ENCODE measurements around the gene ERAL1. TPM values are rescaled to one million over a fixed set of nuclear protein-coding genes. Genes with fewer than 3 reads are reported as not detected.

The ERAL1 gene
- 36.2 TPM for polyA plus RNA-seq (2013, experiment 1 of 2)
- 39.5 TPM for polyA plus RNA-seq (2013, experiment 2 of 2)

DNA sequence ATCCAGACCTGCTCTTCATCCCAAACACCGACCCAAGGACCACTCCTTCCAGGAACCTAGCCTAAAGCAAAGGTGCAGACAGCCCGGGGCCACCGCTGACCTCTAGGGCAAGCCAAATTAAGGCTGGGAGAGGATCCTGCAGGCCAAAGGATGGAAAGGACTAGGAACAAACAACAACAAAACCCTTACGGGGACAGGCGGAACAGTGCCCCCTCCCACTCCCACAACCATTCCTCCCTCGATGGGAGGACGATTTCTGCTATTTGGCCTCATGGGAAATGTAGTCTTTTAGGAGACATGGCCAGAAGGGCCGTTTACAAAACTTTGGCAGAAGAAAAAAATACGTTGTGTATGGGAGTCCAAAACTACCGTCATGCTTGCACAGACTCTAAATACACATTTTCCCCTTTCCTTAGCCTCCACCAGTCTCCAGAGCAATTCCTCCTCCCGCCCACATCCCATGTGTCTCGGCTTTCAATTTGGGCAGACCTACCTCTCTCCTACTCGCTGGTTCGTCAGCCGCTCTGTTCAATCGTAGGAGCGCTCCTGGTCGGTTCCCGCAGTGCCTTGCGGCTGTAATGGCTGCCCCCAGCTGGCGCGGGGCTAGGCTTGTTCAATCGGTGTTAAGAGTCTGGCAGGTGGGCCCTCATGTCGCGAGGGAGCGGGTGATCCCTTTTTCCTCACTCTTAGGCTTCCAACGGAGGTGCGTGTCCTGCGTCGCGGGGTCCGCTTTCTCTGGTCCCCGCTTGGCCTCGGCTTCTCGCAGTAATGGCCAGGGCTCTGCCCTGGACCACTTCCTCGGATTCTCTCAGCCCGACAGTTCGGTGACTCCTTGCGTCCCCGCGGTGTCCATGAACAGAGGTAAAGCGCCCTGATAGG is at the start of gene ERAL1:
TSS of gene ERAL1 (plus strand) at position 560 of the 879 bp plus-strand sequence. CDS start at position 579, 19 bp downstream.
- H3K4ac ChIP-seq (ENCODE audit: low read length): no peak within 1 kb of the TSS
- H3K9me3 ChIP-seq (replicated peaks in 1 of 2; ENCODE audit: control insufficient read depth in 2 of 2, insufficient read depth in 1 of 2, low read depth in 1 of 2, low read length in 2 of 2): no peaks in the 10 kb centered on the region
- no CpG with 5 or more reads among the region's 42 CpGs for WGBS, 2 donors (ENCODE audit: extremely low coverage in 2 of 2, insufficient read length in 2 of 2, insufficient replicate concordance in 1 of 2)
- no peak within 1 kb of the TSS for H2BK12ac ChIP-seq (ENCODE audit: low read length)
- H3K4me3 ChIP-seq (ENCODE audit: low read length in 2 of 2): peak within 1 kb of the TSS; percentile 70 to 91
- H4K8ac ChIP-seq (ENCODE audit: low read depth, low read length): peak within 1 kb of the TSS; percentile 67
- H2AK5ac ChIP-seq (ENCODE audit: low read depth, low read length): peak within 1 kb of the TSS; percentile 5
- DNase-seq (ENCODE audit: low spot score): peak; percentile 76
- H2AFZ ChIP-seq (ENCODE audit: low read length): peak within 1 kb of the TSS; percentile 85
- H3K79me1 ChIP-seq (ENCODE audit: low read depth, low read length): peaks cover 2% of the 10 kb centered on the region
- H4K91ac ChIP-seq (ENCODE audit: low read depth, low read length, poor library complexity): no peak within 1 kb of the TSS
- no peak within 1 kb of the TSS for H2BK15ac ChIP-seq (ENCODE audit: low read length)
- H3K27ac ChIP-seq (replicated peaks; ENCODE audit: low read length): peak within 1 kb of the TSS; percentile 36
- no peak within 1 kb of the TSS for H3K14ac ChIP-seq (ENCODE audit: low read length)
- no peak within 1 kb of the TSS for H3K23ac ChIP-seq (ENCODE audit: low read depth, low read length, poor library complexity)
- H3K9ac ChIP-seq (ENCODE audit: low read depth, low read length, poor library complexity): peak within 1 kb of the TSS; percentile 97
- peak within 1 kb of the TSS; percentile 62 for H2BK5ac ChIP-seq (ENCODE audit: low read length)
- peaks cover 19 to 28% of the 10 kb centered on the region in 2 donors for H3K36me3 ChIP-seq (replicated peaks in 1 of 2; ENCODE audit: control insufficient read depth in 2 of 2, insufficient read depth in 2 of 2, low read length in 2 of 2)
- H3K4me1 ChIP-seq (ENCODE audit: control insufficient read depth in 2 of 2, insufficient read depth in 1 of 2, low read depth in 1 of 2, low read length in 2 of 2): peaks cover 5% of the 10 kb centered on the region in 2 donors
- no peak within 1 kb of the TSS for H2BK120ac ChIP-seq (ENCODE audit: low read depth, low read length)
- peak within 1 kb of the TSS; percentile 86 for H3K18ac ChIP-seq (ENCODE audit: low read length)
- H3K27me3 ChIP-seq (ENCODE audit: control insufficient read depth in 3 of 3, insufficient read depth in 3 of 3, low read depth in 1 of 3, low read length in 3 of 3): no peaks in the 10 kb centered on the region
- peak within 1 kb of the TSS; percentile 60 for H3K4me2 ChIP-seq (ENCODE audit: insufficient read depth, low read length, poor library complexity, severe bottlenecking)

DNA sequence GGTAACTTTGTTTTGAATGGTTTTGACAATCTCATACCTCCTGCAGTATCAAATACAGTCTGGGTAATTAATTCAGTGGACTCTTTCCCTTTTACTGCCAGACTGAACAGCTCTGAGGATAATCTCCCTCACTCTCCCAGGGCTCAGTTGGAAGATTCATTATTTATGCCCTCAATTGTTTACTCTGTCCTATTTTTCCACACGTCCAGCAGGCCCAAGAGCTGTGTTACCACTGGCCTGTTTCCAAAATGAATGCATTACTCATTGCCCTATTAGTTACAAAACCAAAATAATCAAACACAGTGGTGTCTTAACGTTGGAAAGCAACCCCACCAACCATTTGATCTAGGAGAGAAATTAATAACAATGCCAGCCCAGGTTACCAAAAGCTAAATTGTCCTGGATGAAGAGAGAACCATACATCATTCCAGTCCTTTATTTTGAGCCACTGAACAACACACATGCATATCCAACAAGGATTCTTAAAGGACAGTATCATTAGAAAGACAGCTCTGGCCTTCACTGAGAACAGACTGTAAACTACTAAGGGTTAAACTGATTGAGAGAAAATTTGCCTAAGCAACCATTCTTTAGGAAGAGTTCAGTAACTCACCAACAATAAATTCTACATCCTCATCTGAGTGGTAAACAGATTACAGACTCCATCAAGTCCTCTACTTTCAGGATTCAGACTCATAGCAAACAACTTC is 46.7 kb upstream of the ERAL1 start:
- peaks cover 7 to 21% of the 10 kb centered on the region in 2 donors for H3K4me1 ChIP-seq (ENCODE audit: control insufficient read depth in 2 of 2, insufficient read depth in 1 of 2, low read depth in 1 of 2, low read length in 2 of 2)
- H3K9ac ChIP-seq (ENCODE audit: low read depth, low read length, poor library complexity): no peak overlapping the region
- H2BK12ac ChIP-seq (ENCODE audit: low read length): no peak overlapping the region
- H4K91ac ChIP-seq (ENCODE audit: low read depth, low read length, poor library complexity): no peak overlapping the region
- H3K79me1 ChIP-seq (ENCODE audit: low read depth, low read length): no peaks in the 10 kb centered on the region
- H3K4ac ChIP-seq (ENCODE audit: low read length): peak overlapping the region; percentile 78
- no peak for DNase-seq (ENCODE audit: low spot score)
- H3K18ac ChIP-seq (ENCODE audit: low read length): no peak overlapping the region
- no peak overlapping the region for H4K8ac ChIP-seq (ENCODE audit: low read depth, low read length)
- H2BK15ac ChIP-seq (ENCODE audit: low read length): no peak overlapping the region
- H3K36me3 ChIP-seq (replicated peaks in 1 of 2; ENCODE audit: control insufficient read depth in 2 of 2, insufficient read depth in 2 of 2, low read length in 2 of 2): peaks cover 4 to 32% of the 10 kb centered on the region in 2 donors
- no peak overlapping the region for H2AK5ac ChIP-seq (ENCODE audit: low read depth, low read length)
- H2BK120ac ChIP-seq (ENCODE audit: low read depth, low read length): no peak overlapping the region
- no peak overlapping the region for H2BK5ac ChIP-seq (ENCODE audit: low read length)
- no peak overlapping the region for H3K4me3 ChIP-seq (ENCODE audit: low read length in 2 of 2)
- H2AFZ ChIP-seq (ENCODE audit: low read length): no peak overlapping the region
- peak overlapping the region; percentile 48 for H3K4me2 ChIP-seq (ENCODE audit: insufficient read depth, low read length, poor library complexity, severe bottlenecking)
- no peak overlapping the region for H3K23ac ChIP-seq (ENCODE audit: low read depth, low read length, poor library complexity)
- WGBS, 2 donors (ENCODE audit: extremely low coverage in 2 of 2, insufficient read length in 2 of 2, insufficient replicate concordance in 1 of 2): no CpG with 5 or more reads among the region's 2 CpGs
- no peaks in the 10 kb centered on the region for H3K9me3 ChIP-seq (replicated peaks in 1 of 2; ENCODE audit: control insufficient read depth in 2 of 2, insufficient read depth in 1 of 2, low read depth in 1 of 2, low read length in 2 of 2)
- H3K14ac ChIP-seq (ENCODE audit: low read length): no peak overlapping the region
- H3K27me3 ChIP-seq (ENCODE audit: control insufficient read depth in 3 of 3, insufficient read depth in 3 of 3, low read depth in 1 of 3, low read length in 3 of 3): no peaks in the 10 kb centered on the region
- H3K27ac ChIP-seq (replicated peaks; ENCODE audit: low read length): peak overlapping the region; percentile 85

DNA sequence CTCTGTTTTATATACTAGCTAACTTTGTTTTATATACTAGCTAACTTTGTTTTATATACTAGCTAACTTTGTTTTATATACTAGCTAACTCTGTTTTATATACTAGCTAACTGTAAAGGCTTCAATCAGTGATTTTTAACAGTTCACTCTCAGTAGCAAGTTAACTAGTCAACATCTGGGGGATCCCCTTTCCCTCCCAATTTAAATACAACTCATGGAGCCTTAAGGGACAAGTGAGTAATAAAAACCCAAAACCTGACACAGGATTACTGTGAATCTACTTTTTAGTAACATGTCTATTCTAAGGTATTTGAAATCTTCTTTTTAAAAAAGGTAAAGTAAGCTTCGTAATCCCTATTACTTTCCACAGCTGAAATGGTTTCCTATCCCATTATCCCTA is 44.4 kb upstream of the ERAL1 start:
- peaks cover 7 to 21% of the 10 kb centered on the region in 2 donors for H3K4me1 ChIP-seq (ENCODE audit: control insufficient read depth in 2 of 2, insufficient read depth in 1 of 2, low read depth in 1 of 2, low read length in 2 of 2)

DNA sequence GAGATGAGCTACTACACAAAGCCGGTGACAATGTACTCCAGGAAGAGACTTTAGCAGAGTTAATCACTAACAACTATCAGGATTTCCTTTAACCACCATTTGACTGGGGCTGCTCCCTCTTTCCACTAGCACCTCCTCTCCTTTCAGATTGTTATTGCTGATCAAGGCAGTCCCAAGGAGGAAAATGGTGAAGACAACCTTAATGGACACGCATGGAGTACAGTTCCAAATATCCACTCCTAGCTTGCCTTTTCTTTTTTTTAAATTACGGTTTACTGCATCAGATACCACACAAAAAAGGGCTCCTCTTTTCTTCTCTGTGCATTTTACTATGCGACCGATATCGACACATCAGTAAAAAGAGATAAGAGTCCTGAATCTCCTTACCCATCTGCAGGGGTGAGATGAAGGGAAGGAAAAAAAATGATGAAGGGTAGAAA is 43.1 kb upstream of the ERAL1 start:
- Histone ChIP-seq H2BK5ac (ENCODE audit: low read length) (no peak overlapping the region), H3K23ac (ENCODE audit: low read depth, low read length, poor library complexity) (no peak overlapping the region), H3K27ac (replicated peaks; ENCODE audit: low read length) (peak overlapping the region; percentile 33), H3K14ac (ENCODE audit: low read length) (no peak overlapping the region), H2AK5ac (ENCODE audit: low read depth, low read length) (no peak overlapping the region), H3K27me3 (ENCODE audit: control insufficient read depth in 3 of 3, insufficient read depth in 3 of 3, low read depth in 1 of 3, low read length in 3 of 3) (no peaks in the 10 kb centered on the region), H3K79me1 (ENCODE audit: low read depth, low read length) (no peaks in the 10 kb centered on the region), H3K9ac (ENCODE audit: low read depth, low read length, poor library complexity) (no peak overlapping the region), H4K91ac (ENCODE audit: low read depth, low read length, poor library complexity) (no peak overlapping the region), H3K4me3 (ENCODE audit: low read length in 2 of 2) (peak overlapping the region; percentile 75 to 83), H3K4me2 (ENCODE audit: insufficient read depth, low read length, poor library complexity, severe bottlenecking) (peak overlapping the region; percentile 65), H2AFZ (ENCODE audit: low read length) (peak overlapping the region; percentile 90), H4K8ac (ENCODE audit: low read depth, low read length) (no peak overlapping the region), H3K9me3 (replicated peaks in 1 of 2; ENCODE audit: control insufficient read depth in 2 of 2, insufficient read depth in 1 of 2, low read depth in 1 of 2, low read length in 2 of 2) (no peaks in the 10 kb centered on the region), H3K4me1 (ENCODE audit: control insufficient read depth in 2 of 2, insufficient read depth in 1 of 2, low read depth in 1 of 2, low read length in 2 of 2) (peaks cover 7 to 21% of the 10 kb centered on the region in 2 donors), H2BK120ac (ENCODE audit: low read depth, low read length) (no peak overlapping the region), H3K18ac (ENCODE audit: low read length) (no peak overlapping the region), H3K4ac (ENCODE audit: low read length) (no peak overlapping the region), H2BK15ac (ENCODE audit: low read length) (no peak overlapping the region), H2BK12ac (ENCODE audit: low read length) (no peak overlapping the region), H3K36me3 (replicated peaks in 1 of 2; ENCODE audit: control insufficient read depth in 2 of 2, insufficient read depth in 2 of 2, low read length in 2 of 2) (peaks cover 0 to 2% of the 10 kb centered on the region in 2 donors)
- no CpG with 5 or more reads among the region's 6 CpGs for WGBS, 2 donors (ENCODE audit: extremely low coverage in 2 of 2, insufficient read length in 2 of 2, insufficient replicate concordance in 1 of 2)
- peak; percentile 24 for DNase-seq (ENCODE audit: low spot score)

More for the DNA sequence above, 44.4 kb upstream of the ERAL1 start:
- Histone ChIP-seq H3K9me3 (replicated peaks in 1 of 2; ENCODE audit: control insufficient read depth in 2 of 2, insufficient read depth in 1 of 2, low read depth in 1 of 2, low read length in 2 of 2) (no peaks in the 10 kb centered on the region), H3K23ac (ENCODE audit: low read depth, low read length, poor library complexity) (no peak overlapping the region), H2BK120ac (ENCODE audit: low read depth, low read length) (no peak overlapping the region), H3K9ac (ENCODE audit: low read depth, low read length, poor library complexity) (no peak overlapping the region), H2AFZ (ENCODE audit: low read length) (no peak overlapping the region), H3K36me3 (replicated peaks in 1 of 2; ENCODE audit: control insufficient read depth in 2 of 2, insufficient read depth in 2 of 2, low read length in 2 of 2) (peaks cover under 1 to 14% of the 10 kb centered on the region in 2 donors), H4K91ac (ENCODE audit: low read depth, low read length, poor library complexity) (no peak overlapping the region), H2AK5ac (ENCODE audit: low read depth, low read length) (no peak overlapping the region), H3K18ac (ENCODE audit: low read length) (no peak overlapping the region), H2BK15ac (ENCODE audit: low read length) (no peak overlapping the region), H2BK12ac (ENCODE audit: low read length) (no peak overlapping the region), H3K27ac (replicated peaks; ENCODE audit: low read length) (no peak overlapping the region), H3K4ac (ENCODE audit: low read length) (no peak overlapping the region), H3K27me3 (ENCODE audit: control insufficient read depth in 3 of 3, insufficient read depth in 3 of 3, low read depth in 1 of 3, low read length in 3 of 3) (no peaks in the 10 kb centered on the region), H2BK5ac (ENCODE audit: low read length) (no peak overlapping the region), H4K8ac (ENCODE audit: low read depth, low read length) (no peak overlapping the region), H3K4me2 (ENCODE audit: insufficient read depth, low read length, poor library complexity, severe bottlenecking) (no peak overlapping the region), H3K79me1 (ENCODE audit: low read depth, low read length) (no peaks in the 10 kb centered on the region), H3K14ac (ENCODE audit: low read length) (no peak overlapping the region), H3K4me3 (ENCODE audit: low read length in 2 of 2) (no peak overlapping the region)
- DNase-seq (ENCODE audit: low spot score): no peak
- no CpG with 5 or more reads among the region's 1 CpG for WGBS, 2 donors (ENCODE audit: extremely low coverage in 2 of 2, insufficient read length in 2 of 2, insufficient replicate concordance in 1 of 2)
